Neutrophil (primary cell): Measurements from ENCODE around the gene DBH.

Experiments used
- H3K27ac ChIP-seq: fragments of 200-600 bp; sonication (generic); 2 replicates; pipeline ENCODE4 v1.5.1; 2016; ENCODE audit warnings: mild to moderate bottlenecking, moderate library complexity
- H3K27me3 ChIP-seq: fragments of 200-600 bp; sonication (generic); 2 replicates; pipeline ENCODE4 v1.6.0; 2016; ENCODE audit warnings: mild to moderate bottlenecking
- H3K36me3 ChIP-seq: fragments of 200-600 bp; sonication (generic); 2 replicates; pipeline ENCODE4 v1.5.1; 2017
- H3K4me1 ChIP-seq, 2 experiments: fragments of 200-600 bp in 1 of 2; sonication (generic) in 1 of 2; 1 replicate in 1 of 2; 2 replicates in 1 of 2; pipeline versions ENCODE4 v1.5.1 to v1.6.1; 2013 to 2016; ENCODE audit warnings: low read depth in 1 of 2, low read length in 1 of 2, mild to moderate bottlenecking in 1 of 2, moderate library complexity in 1 of 2; ENCODE audit not compliant: control insufficient read depth in 1 of 2, insufficient read depth in 1 of 2
- H3K4me3 ChIP-seq, 2 experiments: fragments of 200-600 bp in 1 of 2; sonication (generic) in 1 of 2; 1 replicate in 1 of 2; 2 replicates in 1 of 2; pipeline ENCODE4 v1.5.1; 2013 to 2016; ENCODE audit warnings: low read depth in 1 of 2, low read length in 1 of 2, mild to moderate bottlenecking in 1 of 2, moderate library complexity in 1 of 2
- H3K9me3 ChIP-seq: fragments of 200-600 bp; sonication (generic); 2 replicates; pipeline ENCODE4 v1.5.1; 2016
- TF ChIP-seq, protein P1 (sequence below): fragments of 200-600 bp; sonication (generic); IDR thresholded peaks from 2 replicates; pipeline ENCODE4 v1.5.1; 2016; ENCODE audit warnings: antibody characterized with exemption

Gene DBH

DNA sequence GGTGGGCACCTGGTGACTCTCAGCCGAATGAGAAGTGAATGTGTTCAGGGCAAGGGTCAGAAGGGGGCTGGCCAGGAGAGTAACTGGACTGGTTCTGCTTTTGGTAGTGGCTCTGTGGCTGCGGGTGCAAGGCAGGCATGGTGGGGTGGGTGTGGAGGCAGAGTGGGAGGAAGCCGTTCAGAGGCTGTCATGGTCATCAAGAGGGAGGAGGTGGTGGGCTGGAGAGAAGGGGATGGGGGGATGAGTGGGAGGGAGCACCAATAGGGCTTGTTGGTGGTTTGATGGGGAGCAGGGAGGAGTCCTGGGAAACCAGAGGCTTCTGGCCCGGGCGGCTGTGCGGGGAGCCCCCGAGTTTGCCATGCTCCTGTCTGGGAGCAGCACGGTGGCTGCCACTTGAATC lies 40.3 kb upstream of the DBH start:
- TF ChIP-seq, protein P1, sequence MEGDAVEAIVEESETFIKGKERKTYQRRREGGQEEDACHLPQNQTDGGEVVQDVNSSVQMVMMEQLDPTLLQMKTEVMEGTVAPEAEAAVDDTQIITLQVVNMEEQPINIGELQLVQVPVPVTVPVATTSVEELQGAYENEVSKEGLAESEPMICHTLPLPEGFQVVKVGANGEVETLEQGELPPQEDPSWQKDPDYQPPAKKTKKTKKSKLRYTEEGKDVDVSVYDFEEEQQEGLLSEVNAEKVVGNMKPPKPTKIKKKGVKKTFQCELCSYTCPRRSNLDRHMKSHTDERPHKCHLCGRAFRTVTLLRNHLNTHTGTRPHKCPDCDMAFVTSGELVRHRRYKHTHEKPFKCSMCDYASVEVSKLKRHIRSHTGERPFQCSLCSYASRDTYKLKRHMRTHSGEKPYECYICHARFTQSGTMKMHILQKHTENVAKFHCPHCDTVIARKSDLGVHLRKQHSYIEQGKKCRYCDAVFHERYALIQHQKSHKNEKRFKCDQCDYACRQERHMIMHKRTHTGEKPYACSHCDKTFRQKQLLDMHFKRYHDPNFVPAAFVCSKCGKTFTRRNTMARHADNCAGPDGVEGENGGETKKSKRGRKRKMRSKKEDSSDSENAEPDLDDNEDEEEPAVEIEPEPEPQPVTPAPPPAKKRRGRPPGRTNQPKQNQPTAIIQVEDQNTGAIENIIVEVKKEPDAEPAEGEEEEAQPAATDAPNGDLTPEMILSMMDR, result no peak
- Histone ChIP-seq H3K4me1 (no peaks in the 10 kb centered on the region), H3K9me3 (peaks cover 5% of the 10 kb centered on the region), H3K27ac (no peak overlapping the region), H3K4me3 (no peak overlapping the region), H3K36me3 (no peaks in the 10 kb centered on the region), H3K27me3 (no peaks in the 10 kb centered on the region)

DNA sequence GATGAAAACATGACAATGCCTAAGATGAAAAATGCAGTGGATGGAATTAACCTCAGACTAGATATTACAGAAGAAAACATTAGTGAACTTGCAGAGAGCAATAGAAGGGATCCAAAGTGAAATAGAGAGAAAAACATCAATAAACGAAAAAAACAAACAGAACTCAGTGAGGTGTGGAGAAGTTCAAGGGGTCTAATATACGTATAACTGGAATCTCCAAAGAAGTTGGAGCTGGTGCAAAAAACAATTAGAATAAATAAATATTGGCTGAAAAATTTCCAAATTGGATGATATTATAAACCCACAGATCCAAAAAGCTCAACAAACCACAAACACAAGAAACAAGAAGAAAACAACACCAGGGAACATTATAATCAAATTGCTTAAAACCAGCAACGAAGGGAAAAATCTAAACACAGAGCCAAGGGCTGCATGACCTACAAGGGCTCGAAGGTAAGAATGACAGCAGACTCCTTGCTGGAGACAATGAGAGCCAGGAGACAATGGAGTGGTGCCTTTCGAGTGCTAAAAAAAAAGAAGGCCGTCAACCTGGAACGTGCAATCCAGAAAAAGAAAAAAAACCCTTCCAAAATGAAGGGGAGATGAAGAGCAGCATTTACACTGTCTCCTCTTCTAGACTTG lies 38.7 kb upstream of the DBH start:
- Histone ChIP-seq H3K4me1 (no peaks in the 10 kb centered on the region), H3K9me3 (peaks cover 5% of the 10 kb centered on the region), H3K4me3 (no peak overlapping the region), H3K27me3 (peaks cover 5% of the 10 kb centered on the region), H3K27ac (no peak overlapping the region), H3K36me3 (no peaks in the 10 kb centered on the region)
- TF ChIP-seq, protein P1, result no peak

DNA sequence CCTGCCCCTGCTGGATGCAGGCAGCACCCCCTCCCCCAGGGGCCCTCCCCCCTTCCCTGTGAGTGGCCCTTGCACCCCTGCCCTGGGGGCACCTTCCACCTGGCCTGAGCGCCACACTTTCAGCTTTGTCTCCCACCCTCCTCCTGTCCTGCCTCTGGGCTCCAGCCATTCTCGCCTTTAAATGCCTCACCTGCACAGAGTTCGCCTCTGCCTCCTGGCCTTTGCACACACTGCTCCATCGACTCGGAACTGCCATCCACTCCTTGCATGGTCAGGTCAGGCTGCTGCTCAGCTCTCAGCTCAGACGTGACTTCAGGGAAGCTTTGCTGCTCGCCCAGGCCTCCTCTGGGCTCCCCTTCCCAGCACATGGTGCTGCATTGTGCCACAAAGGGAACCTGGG lies 37.2 kb upstream of the DBH start:
- Histone ChIP-seq H3K27ac (no peak overlapping the region), H3K36me3 (no peaks in the 10 kb centered on the region), H3K9me3 (peaks cover 5% of the 10 kb centered on the region), H3K4me3 (no peak overlapping the region), H3K4me1 (no peaks in the 10 kb centered on the region), H3K27me3 (peaks cover 18% of the 10 kb centered on the region)
- TF ChIP-seq, protein P1, result no peak

DNA sequence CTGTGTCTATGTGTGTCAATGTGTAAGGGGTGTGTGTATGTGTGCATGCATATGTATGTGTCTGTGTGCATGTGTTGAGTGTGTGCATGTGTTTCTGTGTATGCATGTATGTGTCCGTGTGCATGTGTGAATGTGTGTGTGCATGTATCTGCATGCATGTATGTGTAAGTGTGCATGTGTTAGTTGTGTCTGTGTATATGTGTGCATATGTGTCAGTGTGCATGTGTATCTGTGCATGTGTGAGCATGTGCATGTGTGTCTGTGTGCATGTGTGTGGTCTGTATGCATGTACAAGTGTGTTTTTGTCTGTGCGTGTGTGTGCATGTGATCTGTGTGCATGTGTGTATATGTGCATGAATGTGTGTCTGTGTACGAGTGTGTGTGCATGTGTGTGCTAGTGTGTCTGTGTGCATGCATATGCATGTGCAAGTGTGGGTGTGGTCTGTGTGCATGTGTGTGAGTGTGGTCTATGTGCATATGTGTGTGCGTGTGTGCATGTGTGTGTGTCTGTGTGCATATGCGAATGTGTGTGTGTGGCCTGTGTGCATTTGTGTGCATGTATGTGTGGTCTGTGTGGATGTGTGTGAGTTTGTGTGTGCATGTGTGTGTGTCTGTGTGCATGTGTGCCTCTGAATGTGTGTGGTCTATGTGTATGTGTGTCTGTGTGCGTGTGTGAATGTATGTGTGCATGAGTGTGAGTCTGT lies 36.5 kb upstream of the DBH start:
- Histone ChIP-seq H3K4me1 (no peaks in the 10 kb centered on the region), H3K27ac (no peak overlapping the region), H3K4me3 (no peak overlapping the region), H3K9me3 (peaks cover 5% of the 10 kb centered on the region), H3K36me3 (no peaks in the 10 kb centered on the region), H3K27me3 (peaks cover 21% of the 10 kb centered on the region)
- TF ChIP-seq, protein P1, result no peak

DNA sequence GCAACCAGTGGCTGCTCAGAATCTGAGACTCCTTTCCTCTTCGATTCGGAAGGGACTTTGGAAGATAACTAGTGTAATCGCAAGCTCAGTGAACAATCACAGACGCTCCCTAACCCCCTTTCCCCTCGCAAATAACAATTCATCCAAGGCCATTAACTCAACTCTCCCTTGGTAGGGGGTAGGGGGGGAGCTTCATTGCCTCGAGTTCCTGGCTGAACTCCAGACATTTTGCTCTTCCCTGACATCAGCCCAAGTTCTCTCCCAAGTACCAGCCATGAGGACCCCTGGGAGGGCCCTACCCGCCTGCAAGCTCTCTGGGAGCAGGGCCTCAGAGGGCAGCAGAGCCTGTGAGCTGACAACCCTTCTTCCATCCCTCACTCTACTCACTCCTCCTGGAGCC lies 35.4 kb upstream of the DBH start:
- no peaks in the 10 kb centered on the region for H3K36me3 ChIP-seq
- no peak overlapping the region for H3K27ac ChIP-seq
- H3K27me3 ChIP-seq, result peaks cover 21% of the 10 kb centered on the region
- H3K4me3 ChIP-seq, result no peak overlapping the region
- TF ChIP-seq, protein P1, result no peak
- H3K4me1 ChIP-seq, result no peaks in the 10 kb centered on the region
- H3K9me3 ChIP-seq, result peaks cover 5% of the 10 kb centered on the region
